CD4-positive, alpha-beta T cell treated with Interleukin-17A for 1 hour (primary cell): ENCODE results near the gene CCR5.
A peak's percentile ranks its signal among the peaks of the same experiment; 100 is the strongest.
"Not testable (repeated sequence)": the region's sequence is repeated elsewhere in the genome, so short reads cannot be mapped to it uniquely, and the experiment has no call there.

ENCODE experiments used
- DNase-seq: peaks from one replicate; pipeline ENCODE4 v3.0.0-alpha.2; 2020

Gene CCR5

DNA sequence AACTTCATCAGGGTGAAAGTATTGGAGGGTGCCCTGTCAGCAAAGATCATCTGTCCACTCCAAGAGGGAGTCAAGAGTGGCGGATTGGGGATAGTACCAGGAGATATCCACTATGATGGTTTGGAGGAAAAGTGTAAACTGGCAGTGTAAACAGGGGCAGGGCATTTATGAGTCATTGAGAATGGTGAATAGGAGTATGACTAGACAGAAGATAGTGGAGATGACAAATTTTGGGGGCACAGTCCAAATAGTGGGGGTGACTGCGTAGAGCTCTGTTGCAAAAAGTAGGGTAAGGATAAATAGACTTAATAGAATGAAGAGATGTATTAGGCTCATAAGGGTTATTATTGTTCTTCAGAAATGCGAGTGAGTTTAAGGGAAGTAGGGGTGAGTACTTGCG is 18.1 kb downstream of the CCR5 start:
- DNase-seq = not testable (repeated sequence)

DNA sequence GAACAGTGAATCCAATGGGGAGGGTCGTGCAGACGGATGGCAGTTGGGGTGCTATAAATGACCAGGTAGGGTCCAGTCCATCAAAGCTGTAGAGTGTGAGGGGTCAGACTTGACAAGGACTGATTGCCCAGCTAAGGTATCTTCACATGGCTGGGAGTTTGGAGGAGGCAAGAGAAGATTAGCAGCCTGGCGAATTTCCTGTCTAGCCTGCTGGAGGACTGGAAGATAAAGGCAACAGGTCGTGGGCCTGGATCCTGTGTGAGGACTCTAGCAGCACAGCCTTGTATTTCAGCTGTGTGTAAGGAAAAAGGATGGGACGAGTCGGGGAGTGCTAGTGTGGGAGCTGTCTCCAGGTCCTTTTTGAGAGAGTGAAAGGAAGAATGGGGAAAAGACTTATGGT is 18.6 kb downstream of the CCR5 start:
- no peak for DNase-seq

DNA sequence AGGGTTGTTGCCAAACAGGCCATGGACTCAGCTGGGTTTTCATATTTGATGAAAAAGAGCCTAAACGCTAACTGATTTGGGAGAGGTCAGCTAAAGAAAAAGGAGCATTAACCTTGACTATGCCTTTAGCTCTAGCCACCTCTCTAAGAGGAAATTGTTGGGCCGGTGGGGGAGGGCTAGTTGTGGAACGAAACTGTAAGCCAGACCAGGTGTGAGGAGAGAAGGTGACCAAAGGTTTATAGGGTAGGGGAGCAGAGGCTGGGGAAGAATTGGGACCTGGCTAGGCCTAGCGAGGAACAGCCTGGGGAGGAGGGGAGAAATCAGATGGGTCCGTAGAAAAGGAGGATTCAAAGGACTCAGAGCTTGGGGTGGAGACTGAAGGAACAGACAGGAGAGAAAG is 20.8 kb downstream of the CCR5 start:
- not testable (repeated sequence) for DNase-seq

DNA sequence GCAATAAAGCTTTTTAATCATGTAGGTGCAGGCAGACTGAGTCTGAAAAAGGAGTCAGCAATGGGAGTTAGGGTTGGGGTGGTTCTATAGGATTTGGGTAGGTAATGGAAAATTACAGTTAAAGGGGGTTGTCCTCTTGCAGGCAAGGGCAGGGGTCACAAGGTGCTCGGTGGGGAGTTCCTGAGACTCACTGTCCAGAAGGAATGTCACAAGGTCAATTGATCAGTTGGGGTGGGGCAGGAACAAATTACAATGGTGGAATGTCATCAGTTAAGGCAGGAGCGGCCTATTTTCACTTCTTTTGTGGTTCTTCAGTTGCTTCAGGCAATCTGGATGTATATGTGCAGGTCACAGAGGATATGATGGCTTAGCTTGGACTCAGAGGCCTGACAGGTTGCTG is 22.3 kb downstream of the CCR5 start:
- no peak for DNase-seq

DNA sequence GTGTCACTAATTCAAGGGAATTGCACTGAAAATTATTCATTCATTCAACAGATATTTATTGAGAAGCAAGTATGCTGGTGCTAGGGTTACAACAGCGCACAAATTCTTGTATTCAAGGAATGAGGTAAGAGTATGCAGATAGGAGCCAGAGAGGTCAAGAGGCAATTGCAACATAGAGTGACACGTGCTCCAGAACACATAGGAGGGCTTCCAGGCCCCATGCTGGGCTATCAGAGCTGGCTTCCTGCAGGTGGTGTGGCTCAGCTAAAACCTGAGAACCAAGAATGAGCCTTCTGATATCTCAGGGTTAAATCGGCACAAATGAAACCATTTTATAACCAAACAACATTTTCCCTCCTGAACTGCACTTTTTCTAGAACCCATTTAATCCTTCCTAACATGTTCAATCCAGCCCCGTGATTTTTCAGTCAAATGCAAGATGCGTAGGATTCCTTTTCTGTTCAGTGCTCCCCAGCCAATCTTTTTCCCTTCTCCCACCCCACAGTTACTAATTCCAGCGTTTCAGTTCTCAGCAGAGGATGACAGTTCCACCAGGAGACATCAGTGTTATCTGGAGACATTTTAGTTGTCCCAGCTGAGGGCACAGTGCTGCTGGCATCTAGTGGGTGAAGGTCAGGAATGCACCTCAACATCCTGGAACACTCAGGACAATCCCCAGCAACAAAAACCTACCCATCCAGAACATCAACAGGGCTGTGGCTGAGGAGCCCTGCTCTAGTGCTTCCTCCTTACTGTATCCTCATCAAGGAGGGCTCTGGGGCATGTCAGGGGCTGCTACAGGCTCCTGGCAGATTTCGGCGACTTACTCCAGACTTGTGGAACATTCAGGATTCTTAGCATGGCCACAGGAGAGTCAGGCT is 23.0 kb downstream of the CCR5 start:
- no peak for DNase-seq

DNA sequence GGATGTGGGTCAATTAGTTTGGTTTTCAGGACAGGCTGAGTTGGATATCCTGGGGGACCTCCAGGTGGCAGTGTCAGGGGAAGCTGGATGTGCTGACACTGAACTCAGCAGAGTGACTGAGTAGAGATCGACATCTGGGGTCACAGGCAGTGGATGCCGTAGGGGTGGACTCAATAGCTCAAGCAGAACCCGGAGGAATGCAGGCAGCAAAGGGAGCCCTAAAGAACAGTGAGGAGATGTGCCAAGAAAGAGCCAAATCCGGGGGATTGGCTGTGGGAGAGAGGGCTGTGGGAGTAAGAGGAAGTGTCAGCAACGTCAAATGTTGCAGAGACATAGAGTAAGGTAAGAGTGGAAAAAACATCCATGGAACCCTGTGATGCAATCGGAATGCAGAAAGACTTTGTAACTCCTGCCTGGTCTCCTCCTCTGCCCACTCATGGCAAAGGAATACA is 24.5 kb downstream of the CCR5 start:
- no peak for DNase-seq

DNA sequence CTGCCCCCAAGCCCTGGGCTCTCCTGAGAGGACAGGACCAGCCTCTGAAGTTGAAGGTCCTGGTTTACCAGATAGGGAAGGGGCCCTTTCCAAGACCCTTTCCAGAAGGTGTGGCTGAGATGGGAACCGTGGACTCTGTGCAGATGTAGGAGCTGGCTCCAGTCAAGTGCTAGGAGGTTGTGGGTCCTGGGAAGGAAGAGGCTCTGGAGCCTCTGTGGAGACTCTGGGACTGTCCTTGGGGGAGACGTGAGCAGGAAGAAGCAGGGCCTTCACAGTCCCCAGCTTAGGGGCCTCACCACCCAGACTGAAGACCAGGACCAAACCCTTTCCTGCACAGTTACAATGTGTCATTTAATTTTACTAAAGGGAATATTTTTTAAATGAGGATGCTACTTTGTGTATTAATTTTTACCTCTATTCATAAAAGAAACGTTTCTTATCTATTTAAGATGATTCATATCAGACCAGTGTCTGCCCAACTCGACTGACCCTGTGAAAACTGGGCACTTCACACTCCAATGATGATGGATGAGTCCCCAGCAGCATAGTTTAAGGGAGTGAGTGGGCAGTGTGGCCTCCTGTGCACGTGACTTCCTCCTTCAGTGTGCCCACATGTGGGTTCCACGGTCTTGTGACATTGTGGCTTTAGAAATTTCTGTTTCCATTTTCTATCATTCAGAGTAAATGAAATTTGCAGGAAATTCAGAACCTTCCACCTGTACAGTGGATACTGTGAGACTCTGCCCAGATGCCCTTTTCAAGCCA is 25.2 kb downstream of the CCR5 start:
- DNase-seq = no peak

DNA sequence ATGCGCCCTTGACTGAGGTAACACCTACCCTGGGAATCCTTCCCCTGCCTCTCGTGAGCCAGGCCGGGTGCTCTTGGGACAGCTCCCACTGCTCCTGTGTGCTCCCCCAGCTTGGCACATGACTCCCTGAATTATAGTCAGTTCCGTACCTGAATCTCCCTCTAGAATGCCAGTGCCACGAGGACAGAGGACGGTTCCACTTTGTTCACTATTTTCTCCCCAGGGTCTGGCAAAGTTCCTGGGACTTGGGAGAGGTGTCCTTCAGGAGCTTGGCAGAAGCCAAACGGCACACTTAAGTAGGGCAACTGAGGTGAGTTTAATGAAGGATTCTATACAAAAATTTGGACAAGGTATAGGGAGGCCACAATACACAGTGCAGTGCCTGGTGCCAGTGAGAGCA is 26.4 kb downstream of the CCR5 start:
- no peak for DNase-seq

DNA sequence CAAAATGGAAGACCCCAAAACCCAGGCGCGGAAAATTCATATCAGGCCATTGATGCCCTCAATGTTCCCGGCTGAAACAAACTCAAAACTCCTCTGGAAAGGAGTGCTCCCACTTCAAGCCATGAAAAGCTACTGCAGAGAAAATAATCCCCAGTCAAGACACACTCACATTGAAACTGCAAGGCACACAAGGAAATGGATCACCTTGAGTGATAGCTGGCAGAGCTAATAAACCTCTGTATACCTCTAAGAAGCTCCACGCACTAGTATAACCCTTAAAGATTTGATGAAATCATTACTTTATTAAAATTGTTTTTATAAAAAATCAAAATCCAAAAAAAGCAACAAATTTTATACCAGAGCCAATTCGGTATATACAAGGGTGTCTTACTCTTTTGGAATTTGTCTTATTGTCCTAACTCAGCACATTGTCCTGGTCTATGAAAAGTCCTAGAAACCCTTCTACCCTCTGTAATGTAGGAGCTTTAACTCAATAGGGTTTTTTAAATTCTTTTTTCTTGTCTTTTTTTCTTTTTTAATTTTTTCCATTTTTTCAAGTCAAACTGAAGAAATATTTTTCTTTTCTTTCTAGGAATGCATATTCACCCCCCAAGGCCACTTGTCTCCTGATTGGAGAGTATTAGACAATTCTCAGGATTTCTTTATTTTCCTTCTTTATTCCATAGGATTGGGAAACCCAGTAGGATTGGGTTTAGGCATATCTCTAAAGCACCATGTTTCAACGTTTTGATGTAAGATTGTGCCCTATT is 27.6 kb downstream of the CCR5 start:
- DNase-seq = no peak

DNA sequence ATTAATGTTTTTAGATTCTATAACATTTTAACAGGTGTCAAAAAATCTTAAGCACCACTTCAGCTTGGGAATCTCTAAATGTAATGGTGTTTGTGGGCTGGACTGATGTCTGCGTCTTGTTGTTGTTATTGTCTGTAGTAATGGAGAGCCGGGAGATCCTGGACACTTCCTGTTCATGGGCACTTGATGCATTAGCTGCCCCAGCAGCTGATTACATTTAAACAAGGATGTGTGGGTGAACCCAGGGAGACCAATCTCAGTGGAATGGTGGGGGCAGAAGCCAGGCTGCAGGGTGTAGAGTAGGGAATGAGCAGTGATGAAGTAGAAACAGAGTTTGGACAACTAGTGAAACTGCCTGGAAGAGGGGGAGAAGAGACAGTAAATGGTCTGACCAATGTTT is 28.4 kb downstream of the CCR5 start:
- DNase-seq = no peak

DNA sequence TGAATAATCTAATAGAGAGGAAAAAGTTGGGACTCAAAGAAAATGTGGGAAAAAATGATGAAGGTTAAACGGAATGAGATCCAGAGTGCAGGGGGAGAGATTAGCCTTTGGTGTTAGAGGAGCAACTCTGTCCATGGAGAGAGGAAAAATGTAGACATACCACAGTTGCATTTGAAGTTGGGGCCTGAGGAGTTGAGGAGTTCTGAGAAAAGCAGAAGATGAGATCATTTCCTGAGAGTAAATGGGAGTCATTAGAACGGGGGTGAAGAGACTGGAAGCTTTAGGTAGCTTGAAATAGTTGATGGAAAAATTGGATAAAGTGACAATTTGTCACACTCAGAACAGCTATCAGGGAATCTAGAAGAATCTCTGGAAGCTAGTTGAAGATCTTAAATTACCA is 28.8 kb downstream of the CCR5 start:
- DNase-seq = no peak

DNA sequence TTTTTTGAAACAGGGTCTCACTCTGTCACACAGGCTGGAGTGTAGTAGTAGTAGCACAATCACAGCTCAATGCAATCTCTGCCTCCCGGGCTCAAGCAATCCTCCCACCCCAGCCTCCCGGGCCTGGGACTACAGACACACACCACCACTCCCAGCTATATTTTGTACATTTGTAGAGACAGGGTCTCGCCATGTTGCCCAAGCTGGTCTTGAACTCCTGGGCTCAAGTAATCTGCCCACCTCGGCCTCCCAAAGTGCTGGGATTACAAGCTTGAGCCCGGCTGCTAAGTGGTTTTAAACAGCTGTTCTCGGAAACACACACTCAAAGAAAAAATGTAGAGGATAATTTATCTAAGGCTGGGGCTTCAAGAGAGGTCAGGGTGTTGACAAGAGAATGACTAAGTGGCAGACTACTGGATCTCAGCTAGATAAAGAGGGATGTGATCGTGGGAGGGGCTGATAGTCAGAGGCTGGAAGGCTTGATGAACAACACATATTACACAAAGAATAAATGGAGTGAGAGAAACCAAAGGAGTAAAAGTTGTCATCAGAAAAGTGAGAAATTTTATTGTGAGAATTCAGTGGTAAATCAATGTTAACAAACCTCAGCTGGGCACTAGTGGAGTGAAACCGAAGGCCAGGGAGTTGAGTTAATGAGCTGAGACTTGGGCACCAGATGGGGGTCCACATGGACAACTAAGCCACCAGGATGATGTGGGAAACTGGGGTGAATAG is 29.4 kb downstream of the CCR5 start:
- DNase-seq = no peak

DNA sequence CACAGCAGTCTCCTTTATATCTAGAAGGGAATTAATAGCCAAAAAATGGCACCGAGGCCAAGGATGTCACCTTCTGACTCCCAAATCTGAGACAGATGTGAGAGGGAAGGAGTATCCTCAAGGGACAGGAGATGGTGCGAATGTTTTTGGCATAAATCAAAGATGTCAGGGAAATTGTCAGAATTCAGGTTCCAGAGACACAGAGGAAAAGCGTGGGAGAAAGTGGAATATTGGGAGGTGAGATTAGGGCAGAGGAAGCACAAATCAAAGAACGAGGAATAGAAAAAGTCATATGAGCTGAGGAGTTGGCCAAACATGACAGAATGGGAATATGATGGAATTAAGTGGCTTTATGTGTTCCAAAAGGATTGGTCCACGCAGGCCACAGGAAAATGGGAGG is 30.1 kb downstream of the CCR5 start:
- no peak for DNase-seq

DNA sequence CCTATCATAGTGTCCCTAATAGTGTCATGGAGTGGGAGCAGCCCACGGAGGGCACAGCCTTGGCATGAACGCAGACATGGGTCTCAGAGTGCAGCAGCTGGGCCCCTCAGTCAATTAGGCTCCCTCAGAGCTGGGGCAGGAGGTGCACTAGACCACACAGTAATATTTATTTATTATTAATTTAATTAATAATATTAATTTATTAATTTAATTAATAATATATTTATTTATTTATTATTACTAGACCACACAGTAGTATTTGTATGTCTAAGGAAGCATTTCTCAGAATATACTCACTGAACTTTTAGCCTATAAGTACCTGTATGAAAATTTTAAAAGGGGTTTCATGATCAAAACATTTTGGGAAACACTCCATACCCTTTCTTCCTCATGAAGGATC is 30.8 kb downstream of the CCR5 start:
- DNase-seq = no peak

DNA sequence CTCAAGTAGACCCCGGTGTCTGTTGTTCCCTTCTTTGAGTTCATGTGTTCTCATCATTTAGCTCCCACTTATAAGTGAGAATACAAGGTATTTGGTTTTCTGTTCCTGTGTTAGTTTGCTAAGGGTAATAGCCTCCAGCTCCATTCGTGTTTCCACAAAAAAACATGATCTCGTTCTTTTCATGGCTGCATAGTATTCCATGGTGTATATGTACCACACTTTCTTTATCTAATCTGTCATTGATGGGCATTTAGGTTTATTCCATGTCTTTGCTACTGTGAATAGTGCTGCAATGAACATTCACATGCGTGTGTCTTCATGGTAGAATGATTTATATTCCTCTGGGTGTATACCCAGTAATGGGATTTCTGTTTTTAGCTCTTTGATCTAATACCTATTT is 32.2 kb downstream of the CCR5 start:
- not testable (repeated sequence) for DNase-seq

DNA sequence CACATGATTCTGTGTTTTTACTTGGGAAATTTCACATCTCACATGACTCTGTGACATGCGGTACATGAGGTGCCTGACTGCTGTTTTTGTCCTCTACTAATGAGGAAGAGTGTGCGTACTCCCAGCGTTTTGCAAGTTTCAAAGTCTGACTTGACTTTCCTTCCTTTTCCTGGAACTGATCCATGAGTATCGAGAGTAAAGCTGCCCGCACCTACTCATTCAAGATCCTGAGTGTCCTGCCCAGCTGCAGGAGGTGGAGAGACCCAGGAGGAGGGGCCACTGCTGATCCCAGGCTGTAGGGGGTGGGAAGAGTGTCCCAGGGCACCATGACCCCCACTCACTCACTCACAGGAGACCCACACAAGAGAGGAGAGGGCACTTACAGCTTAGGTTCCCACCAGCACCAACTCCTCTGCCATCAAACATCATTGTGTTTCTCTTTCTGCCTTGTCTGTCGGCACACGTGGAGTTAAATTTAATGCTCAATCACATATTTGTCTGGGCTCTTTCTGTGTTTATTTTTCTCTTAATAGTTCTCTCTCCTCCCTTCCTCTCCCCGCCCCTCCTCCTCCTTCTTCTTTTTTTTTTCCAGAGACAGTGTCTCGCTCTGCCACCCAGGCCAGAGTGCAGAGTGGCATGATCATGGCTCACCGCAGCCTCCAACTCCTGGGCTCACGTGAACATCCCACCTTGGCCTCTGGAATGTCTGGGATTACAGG is 34.7 kb downstream of the CCR5 start:
- DNase-seq = no peak

DNA sequence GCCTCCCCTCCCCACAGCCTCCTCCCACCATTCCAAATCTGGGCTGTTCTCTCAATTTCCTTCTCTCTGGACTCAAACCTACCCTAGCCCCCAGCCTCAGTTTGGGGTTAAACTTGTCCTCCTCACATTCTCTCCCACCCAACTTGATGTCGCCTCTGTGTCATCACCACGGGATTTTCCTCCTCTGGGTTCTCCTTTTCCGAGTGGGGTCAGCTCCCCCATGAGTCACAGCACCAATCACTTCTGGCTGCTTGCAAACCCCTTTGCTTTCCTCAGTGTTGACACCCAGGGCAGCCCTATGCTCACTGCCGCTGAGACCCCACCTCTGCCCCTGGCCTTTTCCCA is 35.7 kb downstream of the CCR5 start:
- DNase-seq = peak; percentile 13

DNA sequence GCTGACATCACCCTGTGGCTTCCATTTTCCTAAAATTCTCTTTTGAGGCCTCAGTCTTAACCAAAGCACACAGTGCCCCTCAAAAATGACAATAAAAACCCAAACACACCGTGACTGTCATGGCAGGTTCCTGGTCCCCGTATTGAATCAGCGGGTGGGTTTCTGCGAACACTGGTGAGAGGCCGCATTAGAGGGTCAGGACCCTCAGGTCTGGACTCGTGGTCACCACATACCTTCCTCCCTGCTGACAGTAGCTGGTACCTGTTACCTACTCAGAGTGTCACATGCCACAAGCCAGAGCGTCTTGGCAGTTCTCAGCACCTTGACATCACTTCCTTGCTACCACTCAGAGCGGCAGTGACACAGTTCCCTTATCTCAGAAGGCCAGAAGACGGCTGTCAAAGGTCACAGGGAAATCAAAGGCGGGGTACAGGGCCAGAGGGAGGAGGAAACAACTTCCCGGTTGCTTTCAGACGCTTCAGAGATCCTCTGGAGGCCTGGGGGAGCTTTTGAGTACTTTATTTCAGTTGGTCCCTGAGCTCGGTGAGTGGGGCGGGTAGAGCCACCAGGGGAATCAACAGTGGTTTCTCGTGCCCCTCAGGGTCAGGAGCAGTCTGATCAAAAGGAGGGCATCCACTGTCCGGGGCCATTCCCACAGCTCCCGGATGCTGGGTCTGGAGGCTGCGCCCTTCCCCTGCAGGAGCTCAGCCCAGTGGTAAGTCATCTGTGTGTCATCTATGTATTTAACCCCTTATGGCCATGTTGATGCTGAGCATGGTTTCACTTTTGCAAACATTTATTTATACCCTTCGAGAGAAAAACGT is 36.3 kb downstream of the CCR5 start, which contains the start of the genes CCR5AS and CCRL2:
CCR5AS (minus strand) TSS at position 279 of the 824 bp plus-strand sequence.
CCRL2 (plus strand) TSS at position 472 of the 824 bp plus-strand sequence. CDS start 821 bp downstream, outside the sequence.
- DNase-seq = peak; percentile 65

DNA sequence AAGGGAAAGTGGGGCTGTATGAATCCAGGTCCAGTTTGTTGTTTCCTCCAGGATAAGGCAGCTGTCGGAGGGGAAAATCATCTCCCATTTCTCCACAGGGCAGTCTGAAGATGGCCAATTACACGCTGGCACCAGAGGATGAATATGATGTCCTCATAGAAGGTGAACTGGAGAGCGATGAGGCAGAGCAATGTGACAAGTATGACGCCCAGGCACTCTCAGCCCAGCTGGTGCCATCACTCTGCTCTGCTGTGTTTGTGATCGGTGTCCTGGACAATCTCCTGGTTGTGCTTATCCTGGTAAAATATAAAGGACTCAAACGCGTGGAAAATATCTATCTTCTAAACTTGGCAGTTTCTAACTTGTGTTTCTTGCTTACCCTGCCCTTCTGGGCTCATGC is 37.2 kb downstream of the CCR5 start:
- no peak for DNase-seq

DNA sequence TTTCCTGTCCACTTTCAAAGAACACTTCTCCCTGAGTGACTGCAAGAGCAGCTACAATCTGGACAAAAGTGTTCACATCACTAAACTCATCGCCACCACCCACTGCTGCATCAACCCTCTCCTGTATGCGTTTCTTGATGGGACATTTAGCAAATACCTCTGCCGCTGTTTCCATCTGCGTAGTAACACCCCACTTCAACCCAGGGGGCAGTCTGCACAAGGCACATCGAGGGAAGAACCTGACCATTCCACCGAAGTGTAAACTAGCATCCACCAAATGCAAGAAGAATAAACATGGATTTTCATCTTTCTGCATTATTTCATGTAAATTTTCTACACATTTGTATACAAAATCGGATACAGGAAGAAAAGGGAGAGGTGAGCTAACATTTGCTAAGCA is 38.1 kb downstream of the CCR5 start:
- DNase-seq = no peak
